Measurements from ENCODE around the gene PIK3R1. TPM values are rescaled to one million over a fixed set of nuclear protein-coding genes. Genes with fewer than 3 reads are reported as not detected.

Gene PIK3R1
- total and polyA plus RNA-seq, 3 donors from 2014 or later = 16.9 to 63.7 (median 48.1) TPM

- DNase-seq = peak; percentile 37
- H3K27me3 ChIP-seq = no peaks in the 10 kb centered on the region
- H3K4me1 ChIP-seq = no peaks in the 10 kb centered on the region
- peak overlapping the region in 1 of 2 donors; percentile 76 for H3K27ac ChIP-seq
- no peak overlapping the region for H3K4me3 ChIP-seq
- H3K9me3 ChIP-seq = no peaks in the 10 kb centered on the region
- 51 to 62% methylated on average over 2 of the region's 2 CpGs for WGBS, 2 donors
- intact Hi-C loops (cut with DNase I; ENCODE audit: low total_unique reads) = no loop called here
- no peaks in the 10 kb centered on the region for H3K36me3 ChIP-seq (ENCODE audit: low read depth, missing control alignments)
- TF ChIP-seq POLR2A (IDR thresholded peaks at IDR 0.05) (no peak), CTCF (IDR thresholded peaks at IDR 0.05) (no peak)
These were observed 43.2 kb upstream of the PIK3R1 start for GRCh38 chr5:68172314-68172713.

GRCh38 chr5:68173007-68173406, 42.5 kb upstream of the PIK3R1 start:
- Histone ChIP-seq H3K9me3 (no peaks in the 10 kb centered on the region), H3K36me3 (ENCODE audit: low read depth, missing control alignments) (no peaks in the 10 kb centered on the region), H3K4me1 (no peaks in the 10 kb centered on the region), H3K27ac (peak overlapping the region in 1 of 2 donors; percentile 76), H3K4me3 (no peak overlapping the region), H3K27me3 (no peaks in the 10 kb centered on the region)
- intact Hi-C loops (cut with DNase I; ENCODE audit: low total_unique reads) = no loop called here
- 78 to 81% methylated on average over 3 of the region's 3 CpGs for WGBS, 2 donors
- TF ChIP-seq POLR2A (IDR thresholded peaks at IDR 0.05) (no peak), CTCF (IDR thresholded peaks at IDR 0.05) (no peak)
- DNase-seq = no peak

- intact Hi-C loops (cut with DNase I; ENCODE audit: low total_unique reads) = no loop called here
- H3K4me3 ChIP-seq = no peak overlapping the region
- WGBS, 2 donors = 97 to 99% methylated on average over 6 of the region's 6 CpGs
- TF ChIP-seq CTCF (IDR thresholded peaks at IDR 0.05) (no peak), POLR2A (IDR thresholded peaks at IDR 0.05) (no peak)
- H3K27me3 ChIP-seq = no peaks in the 10 kb centered on the region
- no peak for DNase-seq
- no peak overlapping the region for H3K27ac ChIP-seq
- H3K4me1 ChIP-seq = no peaks in the 10 kb centered on the region
- H3K36me3 ChIP-seq (ENCODE audit: low read depth, missing control alignments) = no peaks in the 10 kb centered on the region
- no peaks in the 10 kb centered on the region for H3K9me3 ChIP-seq
These were observed 39.3 kb upstream of the PIK3R1 start for GRCh38 chr5:68176253-68176652.

GRCh38 chr5:68176802-68177479, 38.6 kb upstream of the PIK3R1 start:
- H3K4me1 ChIP-seq = no peaks in the 10 kb centered on the region
- no peaks in the 10 kb centered on the region for H3K36me3 ChIP-seq (ENCODE audit: low read depth, missing control alignments)
- no peak overlapping the region for H3K4me3 ChIP-seq
- H3K27ac ChIP-seq = no peak overlapping the region
- 73 to 83% methylated on average over 7 of the region's 7 CpGs for WGBS, 2 donors
- no peak for DNase-seq
- no peaks in the 10 kb centered on the region for H3K9me3 ChIP-seq
- intact Hi-C loops (cut with DNase I; ENCODE audit: low total_unique reads) = no loop called here
- no peak for TF ChIP-seq POLR2A (IDR thresholded peaks at IDR 0.05)
- no peak for TF ChIP-seq CTCF (IDR thresholded peaks at IDR 0.05)
- no peaks in the 10 kb centered on the region for H3K27me3 ChIP-seq

GRCh38 chr5:68177676-68178075, 37.9 kb upstream of the PIK3R1 start:
- Histone ChIP-seq H3K27me3 (no peaks in the 10 kb centered on the region), H3K27ac (no peak overlapping the region), H3K9me3 (no peaks in the 10 kb centered on the region), H3K36me3 (ENCODE audit: low read depth, missing control alignments) (no peaks in the 10 kb centered on the region), H3K4me1 (no peaks in the 10 kb centered on the region), H3K4me3 (peak overlapping the region in 1 of 2 donors; percentile 23)
- TF ChIP-seq POLR2A (IDR thresholded peaks at IDR 0.05) = no peak
- TF ChIP-seq CTCF (IDR thresholded peaks at IDR 0.05) = no peak
- 75 to 81% methylated on average over 10 to 11 of the region's 11 CpGs for WGBS, 2 donors
- intact Hi-C loops (cut with DNase I; ENCODE audit: low total_unique reads) = no loop called here
- no peak for DNase-seq
